H1 (cell line): ENCODE data around the gene FRK. TPM values are rescaled to one million over a fixed set of nuclear protein-coding genes. Genes with fewer than 3 reads are reported as not detected.

ENCODE experiments used
- CTCF ChIA-PET: fragments of 300-600 bp; sonication (Branson Sonifier 250); formaldehyde crosslinking; loops from one replicate; lab custom pipeline; 2021; ENCODE audit not compliant: partially characterized antibody; lab: Charles Lee
- POLR2A ChIA-PET: fragments of 300-600 bp; sonication (Branson Sonifier 250); formaldehyde crosslinking; loops from one replicate; lab custom pipeline; 2021; ENCODE audit warnings: inconsistent platforms; ENCODE audit not compliant: partially characterized antibody; lab: Charles Lee
- DNase-seq, 2 experiments: peaks; one replicate each; pipeline versions ENCODE4 v3.0.0 to v3.0.0-alpha.2; 2010 to 2022; ENCODE audit warnings: low spot score in 2 of 2, low read depth in 1 of 2, mixed read lengths in 1 of 2
- FAIRE-seq: peaks from 2 replicates; lab custom pipeline; 2011; peaks lifted over from hg19 to GRCh38; lab: Jason Lieb, UNC
- H2AFZ ChIP-seq: 2 replicates; pipeline ENCODE4 v1.8.1; 2012; ENCODE audit warnings: low read length, inconsistent platforms
- H2AK5ac ChIP-seq: 2 replicates; pipeline ENCODE4 v1.6.1; 2013; ENCODE audit warnings: low read depth, low read length
- H2BK120ac ChIP-seq: replicated peaks from 2 replicates; pipeline ENCODE3; 2013; ENCODE audit warnings: low read depth, low read length, inconsistent platforms
- H2BK12ac ChIP-seq: 2 replicates; pipeline ENCODE4 v1.6.1; 2013; ENCODE audit warnings: low read depth, low read length
- H2BK15ac ChIP-seq: 2 replicates; pipeline ENCODE4 v1.6.1; 2013; ENCODE audit warnings: low read length
- H2BK20ac ChIP-seq: 2 replicates; pipeline ENCODE4 v1.6.1; 2013; ENCODE audit warnings: low read length
- H2BK5ac ChIP-seq: 2 replicates; pipeline ENCODE4 v1.6.1; 2013; ENCODE audit warnings: low read depth, low read length
- H3K14ac ChIP-seq: 2 replicates; pipeline ENCODE4 v1.6.1; 2013; ENCODE audit warnings: inconsistent platforms; ENCODE audit not compliant: insufficient read length
- H3K18ac ChIP-seq: 2 replicates; pipeline ENCODE4 v1.6.1; 2013; ENCODE audit warnings: low read length; ENCODE audit errors: extremely low read depth
- H3K23ac ChIP-seq: 2 replicates; pipeline ENCODE4 v1.6.1; 2013; ENCODE audit warnings: inconsistent platforms; ENCODE audit not compliant: insufficient read length
- H3K23me2 ChIP-seq: 2 replicates; pipeline ENCODE4 v1.6.1; 2013; ENCODE audit warnings: low read depth, low read length
- H3K27ac ChIP-seq: 2 replicates; pipeline ENCODE4 v1.6.1; 2011; ENCODE audit warnings: low read depth, low read length, inconsistent platforms
- H3K27me3 ChIP-seq, 4 experiments: replicated peaks in 1 of 4; 1 replicate in 1 of 4; 2 replicates in 3 of 4; pipeline versions ENCODE4 v1.6.1 to v1.8.1; 2011 to 2013; ENCODE audit warnings: low read length in 3 of 4, mild to moderate bottlenecking in 3 of 4, inconsistent platforms in 2 of 4, mixed read lengths in 2 of 4, moderate library complexity in 1 of 4; ENCODE audit not compliant: control insufficient read depth in 3 of 4, insufficient read depth in 3 of 4; ENCODE audit errors: extremely low read depth in 1 of 4
- H3K36me3 ChIP-seq, 4 experiments: 2 replicates each; pipeline versions ENCODE4 v1.6.1 to v1.8.1; 2011 to 2013; ENCODE audit warnings: mild to moderate bottlenecking in 4 of 4, low read length in 3 of 4, moderate library complexity in 2 of 4, control low read depth in 1 of 4, inconsistent platforms in 1 of 4; ENCODE audit not compliant: insufficient read depth in 4 of 4, control insufficient read depth in 2 of 4
- H3K4ac ChIP-seq: replicated peaks from 2 replicates; pipeline ENCODE3; 2013; ENCODE audit warnings: low read length, low read depth, mixed read lengths, inconsistent platforms; ENCODE audit not compliant: insufficient read length
- H3K4me1 ChIP-seq, 4 experiments: replicated peaks in 1 of 4; 1 replicate in 1 of 4; 2 replicates in 3 of 4; pipeline versions ENCODE4 v1.6.1 to v1.8.1; 2011 to 2013; ENCODE audit warnings: low read length in 3 of 4, inconsistent platforms in 2 of 4, mixed read lengths in 1 of 4; ENCODE audit not compliant: insufficient read depth in 4 of 4, control insufficient read depth in 3 of 4
- H3K4me2 ChIP-seq, 2 experiments: 2 replicates each; pipeline versions ENCODE4 v1.6.1 to v1.8.1; 2011 to 2013; ENCODE audit warnings: low read depth in 2 of 2, low read length in 2 of 2, control low read depth in 1 of 2, inconsistent platforms in 1 of 2, mild to moderate bottlenecking in 1 of 2; ENCODE audit not compliant: insufficient read depth in 1 of 2
- H3K4me3 ChIP-seq, 4 experiments: fragments of 200-600, 300-600 bp in 1 of 4; sonication (generic), shearing (Covaris generic), sonication (Bioruptor Twin) in 1 of 4; 2 replicates each; pipeline versions ENCODE4 v1.5.1 to v1.8.1; 2011 to 2016; ENCODE audit warnings: low read length in 4 of 4, low read depth in 3 of 4, control low read depth in 2 of 4, inconsistent platforms in 2 of 4, mild to moderate bottlenecking in 2 of 4, mixed read lengths in 1 of 4, moderate library complexity in 1 of 4; ENCODE audit not compliant: insufficient read depth in 2 of 4; ENCODE audit errors: extremely low read depth in 1 of 4
- H3K56ac ChIP-seq: replicated peaks from 2 replicates; pipeline ENCODE3; 2013; ENCODE audit warnings: low read depth, mild to moderate bottlenecking, mixed read lengths, low read length, inconsistent platforms; ENCODE audit not compliant: insufficient read length
- H3K79me1 ChIP-seq: 2 replicates; pipeline ENCODE4 v1.6.1; 2013; ENCODE audit warnings: low read depth, low read length, control low read depth
- H3K79me2 ChIP-seq, 2 experiments: 2 replicates each; pipeline versions ENCODE4 v1.6.1 to v1.8.1; 2012 to 2013; ENCODE audit warnings: low read length in 2 of 2, mild to moderate bottlenecking in 2 of 2, inconsistent platforms in 1 of 2; ENCODE audit not compliant: insufficient read depth in 2 of 2, control insufficient read depth in 1 of 2
- H3K9ac ChIP-seq, 4 experiments: replicated peaks in 1 of 4; 1 replicate in 1 of 4; 2 replicates in 3 of 4; pipeline versions ENCODE4 v1.6.1 to v1.8.1; 2011 to 2013; ENCODE audit warnings: low read depth in 3 of 4, low read length in 3 of 4, control low read depth in 2 of 4, mild to moderate bottlenecking in 2 of 4, moderate library complexity in 2 of 4, inconsistent platforms in 1 of 4; ENCODE audit errors: extremely low read depth in 1 of 4
- H3K9me3 ChIP-seq, 2 experiments: 2 replicates each; pipeline versions ENCODE4 v1.6.1 to v1.8.1; 2012 to 2013; ENCODE audit warnings: mild to moderate bottlenecking in 2 of 2, moderate library complexity in 2 of 2, control low read depth in 1 of 2, inconsistent platforms in 1 of 2, low read depth in 1 of 2, low read length in 1 of 2, mixed read lengths in 1 of 2; ENCODE audit not compliant: insufficient read depth in 2 of 2
- H4K20me1 ChIP-seq, 2 experiments: replicated peaks in 1 of 2; 2 replicates each; pipeline versions ENCODE3 to v1.8.1; 2011 to 2013; ENCODE audit warnings: inconsistent platforms in 2 of 2, low read length in 2 of 2, mild to moderate bottlenecking in 1 of 2; ENCODE audit not compliant: insufficient read depth in 2 of 2, control insufficient read depth in 1 of 2
- H4K5ac ChIP-seq: 2 replicates; pipeline ENCODE4 v1.6.1; 2013; ENCODE audit warnings: low read length, low read depth, mixed read lengths, inconsistent platforms; ENCODE audit not compliant: insufficient read length
- H4K8ac ChIP-seq: 2 replicates; pipeline ENCODE4 v1.8.0; 2013; ENCODE audit warnings: mild to moderate bottlenecking, moderate library complexity, low read length, inconsistent platforms; ENCODE audit not compliant: insufficient read depth; ENCODE audit errors: extremely low read depth
- H4K91ac ChIP-seq: replicated peaks from 2 replicates; pipeline ENCODE3; 2013; ENCODE audit warnings: low read length, mixed read lengths, inconsistent platforms; ENCODE audit not compliant: insufficient read length
- BACH1 ChIP-seq: IDR thresholded peaks from 2 replicates; pipeline ENCODE4 v1.6.1; 2012; ENCODE audit warnings: low read length, improper control_type of control experiment
- CBX5 ChIP-seq: fragments of 300-800, 300-1000 bp; sonication (generic); IDR thresholded peaks from 2 replicates; pipeline ENCODE4 v1.7.1; 2016; ENCODE audit warnings: antibody characterized with exemption, low read length, low read depth
- CBX8 ChIP-seq: fragments of 300-800, 300-1000 bp; sonication (generic); IDR thresholded peaks from 2 replicates; pipeline ENCODE4 v1.7.1; 2016; ENCODE audit warnings: low read depth, low read length, borderline replicate concordance
- EGR1 ChIP-seq: IDR thresholded peaks from 2 replicates; pipeline ENCODE4 v1.6.1; 2011; ENCODE audit warnings: low read depth, low read length, borderline replicate concordance
- EZH2 ChIP-seq: fragments of 200-600 bp; sonication (generic); IDR thresholded peaks from 2 replicates; pipeline ENCODE4 v1.7.1; 2012; ENCODE audit warnings: low read depth, mild to moderate bottlenecking, moderate library complexity, low read length, inconsistent platforms; ENCODE audit not compliant: severe bottlenecking
- GTF2F1 ChIP-seq: IDR thresholded peaks from 2 replicates; pipeline ENCODE4 v1.6.1; 2012; ENCODE audit warnings: low read depth, low read length, improper control_type of control experiment, borderline replicate concordance
- HDAC6 ChIP-seq: IDR thresholded peaks from one replicate; pipeline ENCODE4 v1.7.1; 2012; ENCODE audit warnings: low read depth, mild to moderate bottlenecking, inconsistent platforms, low read length, moderate library complexity
- JUND ChIP-seq: IDR thresholded peaks from 2 replicates; pipeline ENCODE4 v1.6.1; 2011; ENCODE audit warnings: mild to moderate bottlenecking, improper control_type of control experiment, low read length
- MAFK ChIP-seq: IDR thresholded peaks from 2 replicates; pipeline ENCODE4 v1.6.1; 2012; ENCODE audit warnings: low read depth, mild to moderate bottlenecking, improper control_type of control experiment, low read length
- RBBP5 ChIP-seq: IDR thresholded peaks from 2 replicates; pipeline ENCODE4 v1.7.1; 2012; ENCODE audit warnings: low read depth, mild to moderate bottlenecking, inconsistent platforms, low read length, moderate library complexity, borderline replicate concordance
- RFX5 ChIP-seq: IDR thresholded peaks from 2 replicates; pipeline ENCODE4 v1.6.1; 2011; ENCODE audit warnings: low read depth, low read length, improper control_type of control experiment, borderline replicate concordance
- SIN3A ChIP-seq, 2 experiments: IDR thresholded peaks in 1 of 2; conservative IDR thresholded peaks in 1 of 2; 2 replicates each; pipeline ENCODE4 v1.6.1; 2011 to 2012; ENCODE audit warnings: low read length in 2 of 2, improper control_type of control experiment in 1 of 2, low read depth in 1 of 2, mild to moderate bottlenecking in 1 of 2
- TEAD4 ChIP-seq: IDR thresholded peaks from 2 replicates; pipeline ENCODE4 v1.6.1; 2012; ENCODE audit warnings: low read depth, low read length, inconsistent platforms, mixed read lengths
- WGBS, 2 experiments: shearing (Covaris generic) in 1 of 2; methylation state at CpG; one replicate each; pipeline versions ENCODE4 v1.1.6 to v1.1.7; 2013 to 2015; ENCODE audit warnings: low lambda C conversion rate in 2 of 2, mixed read lengths in 2 of 2, inconsistent platforms in 1 of 2, low coverage in 1 of 2, missing lambda C conversion rate in 1 of 2; ENCODE audit not compliant: insufficient replicate concordance in 2 of 2, insufficient coverage in 1 of 2, insufficient read length in 1 of 2; ENCODE audit errors: extremely low coverage in 1 of 2, missing lambda C conversion rate in 1 of 2; 5-methylcytosine and 5-hydroxymethylcytosine counted together
- polyA plus RNA-seq, 7 experiments: library from polyadenylated mRNA; depleted of rRNA in 3 of 7; stranded (reverse) in 5 of 7; unstranded in 2 of 7; fragments of >200 nt in 5 of 7; fragments of 200-250 nt in 2 of 7; gene quantifications; 1 replicate in 5 of 7; 2 replicates in 1 of 7; 4 replicates in 1 of 7; pipeline versions ENCODE4 v1.2.1 to v1.2.3, GENCODE V29; 2011 to 2013; ENCODE audit warnings: missing spikeins in 2 of 7, mixed read lengths in 2 of 7
- total RNA-seq: library from RNA; stranded (reverse); fragmentation: NEBNext Ultra II Directional; extraction: Animal tissue kit (Norgen Biotek cat#: 25700); gene quantifications from 2 replicates; pipeline ENCODE4 v1.2.1, GENCODE V29; 2021

Gene FRK
- total and polyA plus RNA-seq, 2 of the 8 experiments (the other 6 are each of a cell fraction or from before 2014, with no cell fraction given): 0.11 to 0.24 TPM

GRCh38 chr6:115983998-115984397 lies 76.7 kb downstream of the FRK start:
- H3K4me1 ChIP-seq: no peaks in the 10 kb centered on the region
- no peak overlapping the region for H4K8ac ChIP-seq
- no peaks in the 10 kb centered on the region for H3K36me3 ChIP-seq
- H3K27ac ChIP-seq: no peak overlapping the region
- no peaks in the 10 kb centered on the region for H3K23me2 ChIP-seq
- H3K9ac ChIP-seq: no peak overlapping the region
- H3K23ac ChIP-seq: no peak overlapping the region
- no peak overlapping the region for H3K4ac ChIP-seq
- H3K79me1 ChIP-seq: no peaks in the 10 kb centered on the region
- WGBS, 2 experiments: 91% methylated on average over 4 of the region's 4 CpGs; no CpG with 5 or more reads in 1 of the 2 experiments
- no peak overlapping the region for H2BK5ac ChIP-seq
- FAIRE-seq (no peak), DNase-seq (no peak)
- H2AFZ ChIP-seq: no peak overlapping the region
- H2BK120ac ChIP-seq: no peak overlapping the region
- H3K14ac ChIP-seq: no peak overlapping the region
- H3K56ac ChIP-seq: no peak overlapping the region
- no peak overlapping the region for H4K5ac ChIP-seq
- no peaks in the 10 kb centered on the region for H3K79me2 ChIP-seq
- ChIA-PET CTCF (no interaction called here), POLR2A (interaction anchor here (1.7 kb wide), 1 partner anchor 16 kb away, joined by 4 read pairs; no protein-coding TSS in a partner anchor)
- TF ChIP-seq BACH1: no peak
- no peak for TF ChIP-seq MAFK
- TF ChIP-seq EZH2: no peak
- TF ChIP-seq CBX5: no peak
- TF ChIP-seq RBBP5: no peak
- TF ChIP-seq SIN3A (conservative IDR thresholded peaks at IDR 0.05 in 1 of 2, IDR thresholded peaks at IDR 0.05 in 1 of 2; ENCODE audit: low read depth in 1 of 2, low read length in 2 of 2): no peak
- TF ChIP-seq HDAC6: no peak
- TF ChIP-seq TEAD4: no peak
- no peak for TF ChIP-seq EGR1
- no peak for TF ChIP-seq JUND
- TF ChIP-seq RFX5: no peak
- no peak for TF ChIP-seq GTF2F1
- no peak for TF ChIP-seq CBX8
- no peak overlapping the region for H2BK15ac ChIP-seq
- no peak overlapping the region for H4K91ac ChIP-seq
- H2BK20ac ChIP-seq: no peak overlapping the region
- no peak overlapping the region for H3K4me2 ChIP-seq
- no peak overlapping the region for H3K18ac ChIP-seq
- no peaks in the 10 kb centered on the region for H3K9me3 ChIP-seq
- no peak overlapping the region for H2BK12ac ChIP-seq
- no peaks in the 10 kb centered on the region for H4K20me1 ChIP-seq
- H3K4me3 ChIP-seq: no peak overlapping the region
- H3K27me3 ChIP-seq: no peaks in the 10 kb centered on the region
- H2AK5ac ChIP-seq: no peak overlapping the region
